ENCODE data around the gene AK5. TPM values are rescaled to one million over a fixed set of nuclear protein-coding genes. Genes with fewer than 3 reads are reported as not detected.

AK5 gene
- total and polyA plus RNA-seq, 2 of the 4 experiments (the other 2 are of a cell fraction) = 22.5 to 25.8 TPM

DNA sequence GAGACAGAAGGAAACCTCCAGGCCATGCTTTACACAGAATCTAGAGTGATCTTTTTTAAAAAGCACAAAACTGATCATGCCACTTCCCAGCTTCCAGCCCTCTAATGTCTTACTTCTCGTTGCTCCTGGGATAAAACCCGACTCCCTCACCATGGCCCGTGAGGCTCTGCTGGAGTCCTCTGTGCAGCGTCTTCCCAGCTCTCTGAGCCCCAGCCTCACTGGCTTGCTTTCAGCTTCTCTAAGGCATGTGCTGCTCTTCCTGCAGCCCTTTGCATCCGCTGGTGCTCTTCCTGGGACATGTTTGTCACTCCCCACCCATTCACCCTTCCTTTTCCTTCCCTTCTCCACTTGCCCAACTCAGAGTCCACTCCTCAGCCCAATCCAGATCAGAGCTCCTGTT is 184.1 kb downstream of the AK5 start:
- no peak overlapping the region for H3K4me2 ChIP-seq (ENCODE audit: low read depth, low read length)
- ATAC-seq (ENCODE audit: low read depth) (no peak), DNase-seq (no peak)
- H2AK5ac ChIP-seq (ENCODE audit: low read depth, low read length) = 0 out of 2 replicates have a peak overlapping the region, but pooled peaks have one; percentile 24
- H4K91ac ChIP-seq (ENCODE audit: insufficient read depth, low read depth, low read length) = no peak overlapping the region
- H3K23ac ChIP-seq (ENCODE audit: low read depth, low read length) = no peak overlapping the region
- dilution Hi-C loops (cut with HindIII; ENCODE audit: low sequenced_read_pairs, unreplicated experiment) (no loop called here), in situ Hi-C loops (cut with MboI; ENCODE audit: low sequenced_read_pairs) (no loop called here), intact Hi-C loops (cut with micrococcal nuclease) (no loop called here)
- 80% methylated on average over 2 of the region's 5 CpGs; no CpG with 5 or more reads in 1 of the 2 experiments for WGBS, 2 experiments (ENCODE audit: extremely low coverage in 2 of 2, insufficient read length in 1 of 2)
- H4K20me1 ChIP-seq (ENCODE audit: insufficient read depth, low read length) = no peaks in the 10 kb centered on the region
- no peak overlapping the region for H2BK120ac ChIP-seq (ENCODE audit: low read depth, low read length)
- no peaks in the 10 kb centered on the region for H3K9me3 ChIP-seq (ENCODE audit: control insufficient read depth, insufficient read depth, low read length)
- peaks cover 0 to 46% of the 10 kb centered on the region in 2 experiments; a peak in 2 of 4 replicates for H3K79me1 ChIP-seq (ENCODE audit: low read depth in 1 of 2, low read length in 2 of 2)
- ChIA-PET CTCF (no interaction called here), POLR2A (ENCODE audit: unreplicated experiment) (no interaction called here)
- H3K36me3 ChIP-seq (ENCODE audit: control insufficient read depth, insufficient read depth, low read length) = no peaks in the 10 kb centered on the region
- peaks cover 12% of the 10 kb centered on the region for H3K4me1 ChIP-seq (ENCODE audit: control insufficient read depth, insufficient read depth, low read length)
- H3K9ac ChIP-seq (ENCODE audit: low read depth, low read length) = no peak overlapping the region
- peaks cover 18% of the 10 kb centered on the region for H3K9me1 ChIP-seq (ENCODE audit: insufficient read depth, low read length)
- BruUV-seq (replicated peaks) = no TSS peak
- H3K27me3 ChIP-seq (ENCODE audit: control insufficient read depth, insufficient read depth, low read length) = no peaks in the 10 kb centered on the region
- no peak overlapping the region for H3K27ac ChIP-seq (ENCODE audit: insufficient read depth, low read length)
- no peak overlapping the region for H2AK9ac ChIP-seq (replicated peaks; ENCODE audit: low read depth, low read length, poor library complexity)
- H3K56ac ChIP-seq (ENCODE audit: extremely low read depth, insufficient read depth, low read length) = no peak overlapping the region
- H3K18ac ChIP-seq (ENCODE audit: low read depth, low read length) = no peak overlapping the region
- H3K14ac ChIP-seq (replicated peaks; ENCODE audit: low read depth, low read length) = no peak overlapping the region
- H2BK20ac ChIP-seq (ENCODE audit: low read depth, low read length) = no peak overlapping the region
- no peak overlapping the region for H2BK15ac ChIP-seq (ENCODE audit: low read depth, low read length)
- H2AFZ ChIP-seq (replicated peaks; ENCODE audit: low read length, poor library complexity) = no peak overlapping the region
- no peak overlapping the region for H4K5ac ChIP-seq (ENCODE audit: low read depth, low read length)
- H4K8ac ChIP-seq (ENCODE audit: low read depth in 2 of 2, low read length in 2 of 2) = no peak overlapping the region
- TF ChIP-seq MAZ (IDR thresholded peaks at IDR 0.05; ENCODE audit: borderline replicate concordance, low read depth, low read length) (no peak), CHD1 (IDR thresholded peaks at IDR 0.05; ENCODE audit: low read depth, low read length) (no peak), RAD21 (IDR thresholded peaks at IDR 0.05; ENCODE audit: low read length) (no peak), USF2 (IDR thresholded peaks at IDR 0.05; ENCODE audit: low read depth, low read length) (no peak), SMC3 (IDR thresholded peaks at IDR 0.05; ENCODE audit: low read depth, low read length) (no peak), RFX5 (IDR thresholded peaks at IDR 0.05; ENCODE audit: low read depth, low read length) (no peak), BHLHE40 (IDR thresholded peaks at IDR 0.05; ENCODE audit: low read depth, low read length) (no peak), FOS (IDR thresholded peaks at IDR 0.05; ENCODE audit: low read depth, low read length) (no peak), MXI1 (IDR thresholded peaks at IDR 0.05; ENCODE audit: borderline replicate concordance, low read depth, low read length) (no peak), RCOR1 (IDR thresholded peaks at IDR 0.05; ENCODE audit: insufficient replicate concordance, low read length) (no peak), ELK1 (IDR thresholded peaks at IDR 0.05; ENCODE audit: borderline replicate concordance, low read depth, low read length) (no peak), NFE2L2 (IDR thresholded peaks at IDR 0.05; ENCODE audit: low read depth, low read length) (no peak), MAFK (IDR thresholded peaks at IDR 0.05; ENCODE audit: low read depth, low read length) (no peak)
- TF ChIP-seq, protein P1, sequence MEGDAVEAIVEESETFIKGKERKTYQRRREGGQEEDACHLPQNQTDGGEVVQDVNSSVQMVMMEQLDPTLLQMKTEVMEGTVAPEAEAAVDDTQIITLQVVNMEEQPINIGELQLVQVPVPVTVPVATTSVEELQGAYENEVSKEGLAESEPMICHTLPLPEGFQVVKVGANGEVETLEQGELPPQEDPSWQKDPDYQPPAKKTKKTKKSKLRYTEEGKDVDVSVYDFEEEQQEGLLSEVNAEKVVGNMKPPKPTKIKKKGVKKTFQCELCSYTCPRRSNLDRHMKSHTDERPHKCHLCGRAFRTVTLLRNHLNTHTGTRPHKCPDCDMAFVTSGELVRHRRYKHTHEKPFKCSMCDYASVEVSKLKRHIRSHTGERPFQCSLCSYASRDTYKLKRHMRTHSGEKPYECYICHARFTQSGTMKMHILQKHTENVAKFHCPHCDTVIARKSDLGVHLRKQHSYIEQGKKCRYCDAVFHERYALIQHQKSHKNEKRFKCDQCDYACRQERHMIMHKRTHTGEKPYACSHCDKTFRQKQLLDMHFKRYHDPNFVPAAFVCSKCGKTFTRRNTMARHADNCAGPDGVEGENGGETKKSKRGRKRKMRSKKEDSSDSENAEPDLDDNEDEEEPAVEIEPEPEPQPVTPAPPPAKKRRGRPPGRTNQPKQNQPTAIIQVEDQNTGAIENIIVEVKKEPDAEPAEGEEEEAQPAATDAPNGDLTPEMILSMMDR (conservative IDR thresholded peaks at IDR 0.05; ENCODE audit: low read depth, low read length) = no peak
- no peak overlapping the region for H2BK5ac ChIP-seq (ENCODE audit: low read depth, low read length, poor library complexity, severe bottlenecking)
- no peak overlapping the region; the same call in 1 of the 2 replicates for H3K4ac ChIP-seq (ENCODE audit: low read depth, low read length)
- no peak overlapping the region for H3K4me3 ChIP-seq (ENCODE audit: insufficient read depth, low read depth, low read length)
